ENCODE results near the gene CAMSAP1. TPM values are rescaled to one million over a fixed set of nuclear protein-coding genes. Genes with fewer than 3 reads are reported as not detected.

CAMSAP1 gene
- total RNA-seq, 1 experiment from 2014 or later = 52.7 TPM

GRCh38 chr9:135878528-135879236 lies 28.7 kb downstream of the CAMSAP1 start:
- Mint-ChIP-seq H3K36me3 (ENCODE audit: insufficient read depth in 1 of 3, low read depth in 3 of 3) (peaks cover 0 to 15% (median 11%) of the 10 kb centered on the region in 3 experiments; a peak in 6 of 7 replicates), H3K4me3 (peak overlapping the region in 1 of 2 experiments; percentile 43; a peak in 2 of 5 replicates), H3K9me3 (no peaks in the 10 kb centered on the region), H3K27ac (peak overlapping the region; percentile 4 to 42 (median 40); a peak in 4 of 7 replicates), H3K27me3 (ENCODE audit: low read depth) (no peaks in the 10 kb centered on the region), H3K4me1 (peaks cover 35 to 42% of the 10 kb centered on the region in 2 experiments)
- Histone ChIP-seq H3K23me2 (ENCODE audit: insufficient read length, low read depth, low read length, poor library complexity, severe bottlenecking) (no peaks in the 10 kb centered on the region), H3K79me1 (ENCODE audit: insufficient read depth, low read depth, low read length, poor library complexity, severe bottlenecking) (peaks cover 8% of the 10 kb centered on the region), H3K56ac (ENCODE audit: insufficient read length, low read depth, low read length) (no peak overlapping the region), H3K79me2 (ENCODE audit: insufficient read depth, low read length) (peaks cover 34% of the 10 kb centered on the region), H3K27me3 (ENCODE audit: insufficient read depth, low read length) (no peaks in the 10 kb centered on the region), H4K91ac (ENCODE audit: insufficient read length, low read depth, low read length) (no peak overlapping the region), H4K5ac (ENCODE audit: insufficient read length, low read depth, low read length) (no peak overlapping the region), H2BK5ac (ENCODE audit: insufficient read length, low read length) (no peak overlapping the region), H3K18ac (ENCODE audit: insufficient read length, low read depth, low read length) (no peak overlapping the region), H3K4ac (ENCODE audit: low read depth, low read length) (no peak overlapping the region), H3K14ac (ENCODE audit: insufficient read depth, low read length) (no peak overlapping the region), H2AK5ac (ENCODE audit: insufficient read length, low read length) (no peak overlapping the region), H3K9ac (ENCODE audit: extremely low read depth, insufficient read length, low read length) (no peak overlapping the region), H2AFZ (ENCODE audit: low read length) (no peak overlapping the region), H2BK20ac (ENCODE audit: low read depth, low read length, poor library complexity, severe bottlenecking) (no peak overlapping the region), H3K27ac (ENCODE audit: insufficient read length, low read depth, low read length) (no peak overlapping the region), H3K4me1 (ENCODE audit: insufficient read depth, low read length) (peaks cover 8% of the 10 kb centered on the region), H2BK120ac (ENCODE audit: low read depth, low read length, poor library complexity, severe bottlenecking) (no peak overlapping the region), H3T11ph (ENCODE audit: low read length) (no peak overlapping the region), H3K23ac (ENCODE audit: insufficient read length, low read depth, low read length) (no peak overlapping the region), H4K8ac (replicated peaks; ENCODE audit: insufficient read length, low read depth, low read length) (no peak overlapping the region), H4K20me1 (ENCODE audit: control insufficient read depth, insufficient read depth, insufficient read length) (no peaks in the 10 kb centered on the region), H2BK15ac (ENCODE audit: low read depth, low read length) (no peak overlapping the region), H3K9me3 (ENCODE audit: control insufficient read depth, low read depth, low read length) (no peaks in the 10 kb centered on the region), H3K4me2 (ENCODE audit: insufficient read depth, insufficient read length, low read length) (peak overlapping the region; percentile 10), H2BK12ac (ENCODE audit: insufficient read length, low read depth, low read length) (no peak overlapping the region)
- WGBS (ENCODE audit: extremely low coverage, insufficient read length, low lambda C conversion rate) = no CpG with 5 or more reads among the region's 18 CpGs
- DNase-seq = no peak
- no peak for TF ChIP-seq CTCF (conservative IDR thresholded peaks at IDR 0.05)

Measured in H9 (cell line).